Suprapubic skin (tissue), 4 donors: Measurements from ENCODE around the gene RPTOR. TPM values are rescaled to one million over a fixed set of nuclear protein-coding genes. Genes with fewer than 3 reads are reported as not detected.

Experiments used
- DNase-seq, 2 donors: peaks; one replicate each; pipeline ENCODE4 v3.0.0-alpha.2; 2019; ENCODE audit warnings: low spot score in 2 of 2
- H3K27ac ChIP-seq: fragments of 200-600 bp; sonication (generic); one replicate; pipeline ENCODE4 v1.5.1; 2019
- H3K27me3 ChIP-seq: fragments of 200-600 bp; sonication (generic); one replicate; pipeline ENCODE4 v1.5.1; 2019
- H3K36me3 ChIP-seq: fragments of 200-600 bp; sonication (generic); one replicate; pipeline ENCODE4 v1.5.1; 2019
- H3K4me1 ChIP-seq: fragments of 200-600 bp; sonication (generic); one replicate; pipeline ENCODE4 v1.5.1; 2019
- H3K4me3 ChIP-seq: fragments of 200-600 bp; sonication (generic); one replicate; pipeline ENCODE4 v1.5.1; 2019; ENCODE audit warnings: mild to moderate bottlenecking
- H3K9me3 ChIP-seq: fragments of 200-600 bp; sonication (generic); one replicate; pipeline ENCODE4 v1.5.1; 2019
- CTCF ChIP-seq, 2 donors: fragments of 200-600 bp in 1 of 2; fragments of 450-650 bp in 1 of 2; sonication (generic) in 1 of 2; IDR thresholded peaks; one replicate each; pipeline ENCODE4 v1.5.1; 2016 to 2019; ENCODE audit warnings: antibody characterized with exemption in 2 of 2, mild to moderate bottlenecking in 1 of 2, moderate library complexity in 1 of 2
- EP300 ChIP-seq: sonication (generic); formaldehyde crosslinking; IDR thresholded peaks from one replicate; pipeline ENCODE4 v1.6.1; 2017; ENCODE audit warnings: antibody characterized with exemption
- POLR2A ChIP-seq, 2 donors: fragments of 450-650 bp; IDR thresholded peaks; one replicate each; pipeline ENCODE4 v1.6.1; 2017; ENCODE audit warnings: antibody characterized with exemption in 2 of 2, mild to moderate bottlenecking in 2 of 2, moderate library complexity in 2 of 2
- POLR2AphosphoS5 ChIP-seq, 3 donors: sonication (generic); formaldehyde crosslinking; IDR thresholded peaks; one replicate each; pipeline ENCODE4 v1.6.1; 2017; ENCODE audit warnings: antibody characterized with exemption in 3 of 3
- WGBS: methylation state at CpG from one replicate; pipeline ENCODE4 v1.1.5; 2018; 5-methylcytosine and 5-hydroxymethylcytosine counted together
- total RNA-seq, 4 donors: library from RNA; depleted of rRNA; stranded (reverse); fragments of >200 nt; gene quantifications; one replicate each; pipeline ENCODE4 v1.1.0, GENCODE V29; 2016

The RPTOR gene
- total RNA-seq, 4 donors from 2014 or later, result 45.8 to 84.6 (median 53.0) TPM

- DNase-seq, result no peak
- Histone ChIP-seq H3K27ac (no peak overlapping the region), H3K4me1 (no peaks in the 10 kb centered on the region), H3K4me3 (no peak overlapping the region), H3K27me3 (no peaks in the 10 kb centered on the region), H3K36me3 (no peaks in the 10 kb centered on the region), H3K9me3 (no peaks in the 10 kb centered on the region)
- WGBS, result 94% methylated on average over 22 of the region's 24 CpGs
- no peak for TF ChIP-seq EP300
- no peak for TF ChIP-seq POLR2A (IDR thresholded peaks at IDR 0.05)
- TF ChIP-seq POLR2AphosphoS5 (IDR thresholded peaks at IDR 0.05), result no peak
- no peak for TF ChIP-seq CTCF (IDR thresholded peaks at IDR 0.05)
Observed at GRCh38 chr17:80816241-80817103, 271.8 kb downstream of the RPTOR start.

- no peaks in the 10 kb centered on the region for H3K36me3 ChIP-seq
- no peaks in the 10 kb centered on the region for H3K27me3 ChIP-seq
- no peak overlapping the region for H3K4me3 ChIP-seq
- no peak overlapping the region for H3K27ac ChIP-seq
- 90% methylated on average over 11 of the region's 11 CpGs for WGBS
- H3K4me1 ChIP-seq, result no peaks in the 10 kb centered on the region
- TF ChIP-seq CTCF (IDR thresholded peaks at IDR 0.05) (no peak), POLR2AphosphoS5 (IDR thresholded peaks at IDR 0.05) (no peak), EP300 (no peak), POLR2A (IDR thresholded peaks at IDR 0.05) (no peak)
- H3K9me3 ChIP-seq, result no peaks in the 10 kb centered on the region
- DNase-seq, result no peak
Observed at GRCh38 chr17:80817321-80817845, 272.7 kb downstream of the RPTOR start.

GRCh38 chr17:80817861-80818260 lies 273.2 kb downstream of the RPTOR start:
- Histone ChIP-seq H3K9me3 (no peaks in the 10 kb centered on the region), H3K27me3 (no peaks in the 10 kb centered on the region), H3K36me3 (peaks cover 2% of the 10 kb centered on the region), H3K27ac (no peak overlapping the region), H3K4me3 (no peak overlapping the region), H3K4me1 (no peaks in the 10 kb centered on the region)
- no peak for TF ChIP-seq POLR2A (IDR thresholded peaks at IDR 0.05)
- TF ChIP-seq POLR2AphosphoS5 (IDR thresholded peaks at IDR 0.05), result no peak
- no peak for TF ChIP-seq EP300
- no peak for TF ChIP-seq CTCF (IDR thresholded peaks at IDR 0.05)
- WGBS, result 90% methylated on average over 10 of the region's 10 CpGs
- DNase-seq, result no peak

GRCh38 chr17:80818871-80819270 lies 274.2 kb downstream of the RPTOR start:
- H3K9me3 ChIP-seq, result no peaks in the 10 kb centered on the region
- 88% methylated on average over 8 of the region's 9 CpGs for WGBS
- no peaks in the 10 kb centered on the region for H3K27me3 ChIP-seq
- no peak overlapping the region for H3K4me3 ChIP-seq
- peak in 1 of 2 donors; percentile 49 for DNase-seq
- peaks cover 8% of the 10 kb centered on the region for H3K36me3 ChIP-seq
- no peak overlapping the region for H3K27ac ChIP-seq
- H3K4me1 ChIP-seq, result no peaks in the 10 kb centered on the region
- TF ChIP-seq POLR2A (IDR thresholded peaks at IDR 0.05), result no peak
- TF ChIP-seq CTCF (IDR thresholded peaks at IDR 0.05), result no peak
- no peak for TF ChIP-seq EP300
- no peak for TF ChIP-seq POLR2AphosphoS5 (IDR thresholded peaks at IDR 0.05)

GRCh38 chr17:80819422-80820164 lies 275.0 kb downstream of the RPTOR start:
- no peak overlapping the region for H3K27ac ChIP-seq
- WGBS, result 72% methylated on average over 16 of the region's 23 CpGs

More at GRCh38 chr17:80819422-80820164, 275.0 kb downstream of the RPTOR start:
- H3K36me3 ChIP-seq, result peaks cover 10% of the 10 kb centered on the region
- H3K4me1 ChIP-seq, result no peaks in the 10 kb centered on the region
- no peaks in the 10 kb centered on the region for H3K9me3 ChIP-seq
- H3K4me3 ChIP-seq, result no peak overlapping the region
- TF ChIP-seq CTCF (IDR thresholded peaks at IDR 0.05), result no peak
- no peak for TF ChIP-seq POLR2AphosphoS5 (IDR thresholded peaks at IDR 0.05)
- no peak for TF ChIP-seq EP300
- TF ChIP-seq POLR2A (IDR thresholded peaks at IDR 0.05), result no peak
- H3K27me3 ChIP-seq, result no peaks in the 10 kb centered on the region
- DNase-seq, result no peak
